A549 (cell line): ENCODE results near the gene HTR3C. TPM values are rescaled to one million over a fixed set of nuclear protein-coding genes. Genes with fewer than 3 reads are reported as not detected.
"Not testable (repeated sequence)": the region's sequence is repeated elsewhere in the genome, so short reads cannot be mapped to it uniquely, and the experiment has no call there.

Experiments
- ATAC-seq, 2 experiments: fragments of 200-7000 bp in 1 of 2; fragments of >200 bp in 1 of 2; cut with Nextera tagmentation in 1 of 2; cut with Tn5 transposase in 1 of 2; 3 replicates each; pipeline versions ENCODE4 v1.8.0 to v1.9.1; 2018 to 2020; ENCODE audit warnings: mild to moderate bottlenecking in 1 of 2, moderate library complexity in 1 of 2
- CTCF ChIA-PET: fragments of 300-600 bp; sonication (Branson Sonifier 250); formaldehyde crosslinking; extraction: SDS; loops from one replicate; lab custom pipeline; 2021; ENCODE audit warnings: antibody characterized with exemption, inconsistent platforms; lab: Yijun Ruan, JAX
- POLR2A ChIA-PET: fragments of 350-600 bp; formaldehyde crosslinking; extraction: SDS; loops from one replicate; lab custom pipeline; 2021; ENCODE audit warnings: antibody characterized with exemption, inconsistent platforms; lab: Yijun Ruan, JAX
- DNase-seq, 2 experiments: peaks; one replicate each; pipeline versions ENCODE4 v3.0.0 to v3.0.0-alpha.2; 2011 to 2016; ENCODE audit warnings: low read depth in 1 of 2, low spot score in 1 of 2
- FAIRE-seq: peaks from 2 replicates; lab custom pipeline; 2011; peaks lifted over from hg19 to GRCh38; lab: Jason Lieb, UNC
- H3K27ac ChIP-seq, 2 experiments: fragments of >200 bp; sonication (Bioruptor Twin); formaldehyde crosslinking; 3 replicates each; pipeline ENCODE4 v1.5.1; 2016 to 2017
- H3K4me1 ChIP-seq: fragments of >200 bp; sonication (Bioruptor Twin); formaldehyde crosslinking; 3 replicates; pipeline ENCODE4 v1.6.1; 2016
- H3K4me2 ChIP-seq: fragments of >200 bp; sonication (Bioruptor Twin); formaldehyde crosslinking; 3 replicates; pipeline ENCODE4 v1.6.1; 2016
- H3K4me3 ChIP-seq: fragments of >200 bp; sonication (Bioruptor Twin); formaldehyde crosslinking; 3 replicates; pipeline ENCODE4 v1.5.1; 2016
- H3K9me3 ChIP-seq: fragments of >200 bp; sonication (Bioruptor Twin); formaldehyde crosslinking; 3 replicates; pipeline ENCODE4 v1.6.1; 2016
- CBX8 ChIP-seq: fragments of 200-600 bp; sonication (generic); IDR thresholded peaks from 2 replicates; pipeline ENCODE4 v1.6.1; 2016
- CHD2 ChIP-seq: fragments of 150-350 bp; IDR thresholded peaks from 2 replicates; pipeline ENCODE4 v1.6.1; 2014; ENCODE audit warnings: low read length; ENCODE audit not compliant: partially characterized antibody
- FOXS1 ChIP-seq: fragments of 250-450 bp; sonication (Bioruptor Pico); IDR thresholded peaks from 2 replicates; pipeline ENCODE4 v1.5.0; 2020; ENCODE audit warnings: mild to moderate bottlenecking, moderate library complexity
- HDAC2 ChIP-seq: fragments of 200-600 bp; sonication (generic); IDR thresholded peaks from 2 replicates; pipeline ENCODE4 v1.6.1; 2016
- HEYL ChIP-seq: fragments of 250-450 bp; sonication (Bioruptor Pico); IDR thresholded peaks from 2 replicates; pipeline ENCODE4 v1.8.0; 2021; ENCODE audit warnings: mild to moderate bottlenecking, moderate library complexity
- HOXB5 ChIP-seq: fragments of 250-450 bp; sonication (Bioruptor Pico); IDR thresholded peaks from 2 replicates; pipeline ENCODE4 v1.5.0; 2020; ENCODE audit warnings: mild to moderate bottlenecking, moderate library complexity
- JUNB ChIP-seq: fragments of >200 bp; sonication (Bioruptor Twin); formaldehyde crosslinking; IDR thresholded peaks from 2 replicates; pipeline ENCODE4 v1.6.1; 2016
- MYC ChIP-seq: IDR thresholded peaks from 2 replicates; pipeline ENCODE4 v1.6.1; 2012; ENCODE audit warnings: mild to moderate bottlenecking, inconsistent platforms, low read length, improper control_type of control experiment, borderline replicate concordance
- NPAS2 ChIP-seq: fragments of 250-450 bp; sonication (Bioruptor Pico); IDR thresholded peaks from 2 replicates; pipeline ENCODE4 v1.8.0; 2022; ENCODE audit warnings: mild to moderate bottlenecking, moderate library complexity, borderline replicate concordance
- PHF8 ChIP-seq: fragments of 200-600 bp; sonication (generic); IDR thresholded peaks from 2 replicates; pipeline ENCODE4 v1.6.1; 2016; ENCODE audit warnings: low read depth, mild to moderate bottlenecking, antibody characterized with exemption, moderate library complexity, borderline replicate concordance
- RCOR1 ChIP-seq: fragments of 150-350 bp; IDR thresholded peaks from 2 replicates; pipeline ENCODE4 v1.6.1; 2014; ENCODE audit warnings: antibody characterized with exemption, low read length, low read depth
- SMC3 ChIP-seq: fragments of >200 bp; sonication (Bioruptor Twin); formaldehyde crosslinking; IDR thresholded peaks from 3 replicates; pipeline ENCODE4 v1.6.1; 2018; ENCODE audit warnings: inconsistent platforms
- SREBF2 ChIP-seq: fragments of 450-650 bp; IDR thresholded peaks from 2 replicates; pipeline ENCODE4 v1.6.1; 2014; ENCODE audit warnings: mild to moderate bottlenecking, moderate library complexity
- TFCP2L1 ChIP-seq: fragments of 250-450 bp; sonication (Bioruptor Pico); IDR thresholded peaks from 2 replicates; pipeline ENCODE4 v1.5.0; 2021; ENCODE audit warnings: mild to moderate bottlenecking
- ZNF302 ChIP-seq: fragments of 250-450 bp; sonication (Bioruptor Pico); IDR thresholded peaks from 2 replicates; pipeline ENCODE4 v1.9.0; 2021; ENCODE audit warnings: inconsistent platforms, mild to moderate bottlenecking, moderate library complexity
- WGBS: methylation state at CpG from one replicate; pipeline ENCODE4 v1.1.6; 2017; ENCODE audit errors: missing lambda C conversion rate; 5-methylcytosine and 5-hydroxymethylcytosine counted together
- polyA plus RNA-seq, 4 experiments: library from polyadenylated mRNA; depleted of rRNA in 3 of 4; stranded (reverse); fragments of >200 nt; fragmentation: RNase III in 1 of 4; extraction: RNeasy Plus Mini Kit Qiagen cat#74134 plus additional on column Dnase treatment in 1 of 4; gene quantifications; 2 replicates in 3 of 4; 3 replicates in 1 of 4; pipeline ENCODE4 v1.2.3, GENCODE V29; 2011 to 2017
- TF ChIP-seq, protein P1 (sequence below): fragments of >200 bp; sonication (Bioruptor Twin); formaldehyde crosslinking; IDR thresholded peaks from 3 replicates; pipeline ENCODE4 v1.6.1; 2016
- TF ChIP-seq, protein P2 (sequence below): IDR thresholded peaks from 2 replicates; pipeline ENCODE4 v1.6.1; 2012
- TF ChIP-seq, protein P3 (sequence below): IDR thresholded peaks from 2 replicates; pipeline ENCODE4 v1.6.1; 2012; ENCODE audit warnings: low read depth, borderline replicate concordance
- TF ChIP-seq, protein P4 (sequence below): fragments of 150-350 bp; IDR thresholded peaks from 2 replicates; pipeline ENCODE4 v1.6.1; 2014; ENCODE audit warnings: low read depth, mild to moderate bottlenecking, low read length

HTR3C gene
- polyA plus RNA-seq, 2 of the 4 experiments (the other 2 are of a cell fraction), result not detected

DNA sequence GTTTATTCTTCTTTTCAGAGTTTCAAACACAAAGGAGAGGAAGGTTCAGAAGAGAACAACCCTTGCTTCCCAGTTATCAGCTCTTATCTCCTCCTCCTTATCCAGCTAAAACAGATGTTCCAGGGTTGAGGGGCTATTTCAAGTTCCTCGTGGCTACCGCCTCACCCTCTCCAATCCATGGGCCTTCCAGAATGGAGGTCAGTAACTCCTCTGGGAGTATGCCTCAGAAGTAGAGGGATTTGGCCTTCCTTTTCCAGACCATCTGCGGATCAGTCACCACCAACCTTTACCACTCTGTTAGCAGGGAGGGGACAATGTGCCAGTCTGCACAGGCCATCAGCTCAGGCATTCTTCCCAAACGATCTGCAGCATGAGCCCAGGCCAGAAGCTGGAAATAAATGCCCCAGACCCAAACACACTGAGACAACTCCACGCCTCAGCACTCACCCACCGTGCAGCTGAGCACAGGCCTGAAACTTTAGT is 14.8 kb downstream of the HTR3C start:
- DNase-seq (no peak), FAIRE-seq (no peak), ATAC-seq (no peak)
- Histone ChIP-seq H3K9me3 (no peaks in the 10 kb centered on the region; the same call in 2 of the 3 replicates), H3K4me3 (no peak overlapping the region)
- CTCF ChIA-PET, result no interaction called here
- 75% methylated on average over 6 of the region's 6 CpGs for WGBS
- no peak for TF ChIP-seq HDAC2
- TF ChIP-seq, all 56 proteins: peak for 0
- POLR2A ChIA-PET, result no interaction called here
- H3K27ac ChIP-seq, result no peak overlapping the region
- H3K4me2 ChIP-seq, result no peak overlapping the region
- no peaks in the 10 kb centered on the region for H3K4me1 ChIP-seq

DNA sequence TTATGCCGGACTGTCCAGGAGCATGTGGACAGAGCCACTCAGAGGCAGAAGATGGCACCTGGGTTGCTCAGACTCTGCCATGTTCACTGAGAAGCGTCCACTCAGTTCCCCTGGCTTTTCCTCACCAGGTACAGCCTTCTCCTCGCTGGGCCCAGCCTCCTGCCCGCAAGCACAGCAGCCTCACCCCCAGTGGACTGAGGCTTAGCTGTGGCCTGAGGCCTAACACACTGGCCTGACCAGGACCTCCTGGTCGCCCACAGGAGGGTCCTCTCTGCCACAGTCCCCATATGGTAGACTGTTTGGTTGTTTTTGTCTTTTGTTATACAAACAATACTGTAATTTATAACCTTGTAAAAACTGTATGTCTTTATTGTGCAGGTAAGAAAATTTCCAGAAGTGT is 15.5 kb downstream of the HTR3C start:
- no peak for TF ChIP-seq CBX8
- TF ChIP-seq, protein P1, sequence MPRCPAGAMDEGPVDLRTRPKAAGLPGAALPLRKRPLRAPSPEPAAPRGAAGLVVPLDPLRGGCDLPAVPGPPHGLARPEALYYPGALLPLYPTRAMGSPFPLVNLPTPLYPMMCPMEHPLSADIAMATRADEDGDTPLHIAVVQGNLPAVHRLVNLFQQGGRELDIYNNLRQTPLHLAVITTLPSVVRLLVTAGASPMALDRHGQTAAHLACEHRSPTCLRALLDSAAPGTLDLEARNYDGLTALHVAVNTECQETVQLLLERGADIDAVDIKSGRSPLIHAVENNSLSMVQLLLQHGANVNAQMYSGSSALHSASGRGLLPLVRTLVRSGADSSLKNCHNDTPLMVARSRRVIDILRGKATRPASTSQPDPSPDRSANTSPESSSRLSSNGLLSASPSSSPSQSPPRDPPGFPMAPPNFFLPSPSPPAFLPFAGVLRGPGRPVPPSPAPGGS, result no peak
- no peak for TF ChIP-seq JUNB
- TF ChIP-seq RCOR1, result no peak
- TF ChIP-seq SMC3, result no peak
- TF ChIP-seq, protein P2, sequence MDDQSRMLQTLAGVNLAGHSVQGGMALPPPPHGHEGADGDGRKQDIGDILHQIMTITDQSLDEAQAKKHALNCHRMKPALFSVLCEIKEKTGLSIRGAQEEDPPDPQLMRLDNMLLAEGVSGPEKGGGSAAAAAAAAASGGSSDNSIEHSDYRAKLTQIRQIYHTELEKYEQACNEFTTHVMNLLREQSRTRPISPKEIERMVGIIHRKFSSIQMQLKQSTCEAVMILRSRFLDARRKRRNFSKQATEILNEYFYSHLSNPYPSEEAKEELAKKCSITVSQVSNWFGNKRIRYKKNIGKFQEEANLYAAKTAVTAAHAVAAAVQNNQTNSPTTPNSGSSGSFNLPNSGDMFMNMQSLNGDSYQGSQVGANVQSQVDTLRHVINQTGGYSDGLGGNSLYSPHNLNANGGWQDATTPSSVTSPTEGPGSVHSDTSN, result no peak
- no peak for TF ChIP-seq HDAC2
- TF ChIP-seq SREBF2, result no peak
- TF ChIP-seq MYC, result no peak
- no peak for TF ChIP-seq CHD2
- no peak for TF ChIP-seq TFCP2L1 (CRISPR knock-in tag)
- TF ChIP-seq FOXS1 (CRISPR knock-in tag), result no peak
- TF ChIP-seq, protein P3, sequence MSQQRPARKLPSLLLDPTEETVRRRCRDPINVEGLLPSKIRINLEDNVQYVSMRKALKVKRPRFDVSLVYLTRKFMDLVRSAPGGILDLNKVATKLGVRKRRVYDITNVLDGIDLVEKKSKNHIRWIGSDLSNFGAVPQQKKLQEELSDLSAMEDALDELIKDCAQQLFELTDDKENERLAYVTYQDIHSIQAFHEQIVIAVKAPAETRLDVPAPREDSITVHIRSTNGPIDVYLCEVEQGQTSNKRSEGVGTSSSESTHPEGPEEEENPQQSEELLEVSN, result no peak
- TF ChIP-seq, protein P4, sequence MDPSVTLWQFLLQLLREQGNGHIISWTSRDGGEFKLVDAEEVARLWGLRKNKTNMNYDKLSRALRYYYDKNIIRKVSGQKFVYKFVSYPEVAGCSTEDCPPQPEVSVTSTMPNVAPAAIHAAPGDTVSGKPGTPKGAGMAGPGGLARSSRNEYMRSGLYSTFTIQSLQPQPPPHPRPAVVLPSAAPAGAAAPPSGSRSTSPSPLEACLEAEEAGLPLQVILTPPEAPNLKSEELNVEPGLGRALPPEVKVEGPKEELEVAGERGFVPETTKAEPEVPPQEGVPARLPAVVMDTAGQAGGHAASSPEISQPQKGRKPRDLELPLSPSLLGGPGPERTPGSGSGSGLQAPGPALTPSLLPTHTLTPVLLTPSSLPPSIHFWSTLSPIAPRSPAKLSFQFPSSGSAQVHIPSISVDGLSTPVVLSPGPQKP, result no peak
- no peak for TF ChIP-seq HEYL
- no peak for TF ChIP-seq NPAS2
- no peak for TF ChIP-seq HOXB5
- ChIA-PET POLR2A (no interaction called here), CTCF (no interaction called here)
- DNase-seq (no peak), FAIRE-seq (no peak), ATAC-seq (no peak)
- H3K4me2 ChIP-seq, result no peak overlapping the region
- 72% methylated on average over 2 of the region's 5 CpGs for WGBS
- H3K27ac ChIP-seq, result no peak overlapping the region
- H3K9me3 ChIP-seq, result no peaks in the 10 kb centered on the region; the same call in 2 of the 3 replicates
- H3K4me3 ChIP-seq, result no peak overlapping the region
- no peaks in the 10 kb centered on the region for H3K4me1 ChIP-seq

DNA sequence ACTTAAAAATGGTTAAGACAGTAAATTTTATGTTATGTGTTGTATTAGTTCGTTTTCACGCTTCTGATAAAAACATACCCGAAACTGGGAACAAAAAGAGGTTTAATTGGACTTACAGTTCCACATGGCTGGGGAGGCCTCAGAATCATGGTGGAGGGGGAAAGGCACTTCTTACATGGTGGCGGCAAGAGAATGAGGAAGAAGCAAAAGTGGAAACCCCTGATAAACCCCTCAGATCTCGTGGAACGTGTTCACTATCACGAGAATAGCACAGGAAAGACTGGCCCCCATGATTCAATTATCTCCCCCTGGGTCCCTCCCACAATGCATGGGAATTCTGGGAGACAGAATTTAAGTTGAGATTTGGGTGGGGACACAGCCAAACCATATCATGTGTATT is 18.3 kb downstream of the HTR3C start:
- POLR2A ChIA-PET, H3K4me1 ChIP-seq, H3K4me2 ChIP-seq, CTCF ChIA-PET, H3K9me3 ChIP-seq, FAIRE-seq, ATAC-seq, DNase-seq, H3K27ac ChIP-seq, H3K4me3 ChIP-seq: not testable (repeated sequence)
- 59% methylated on average over 7 of the region's 7 CpGs for WGBS

DNA sequence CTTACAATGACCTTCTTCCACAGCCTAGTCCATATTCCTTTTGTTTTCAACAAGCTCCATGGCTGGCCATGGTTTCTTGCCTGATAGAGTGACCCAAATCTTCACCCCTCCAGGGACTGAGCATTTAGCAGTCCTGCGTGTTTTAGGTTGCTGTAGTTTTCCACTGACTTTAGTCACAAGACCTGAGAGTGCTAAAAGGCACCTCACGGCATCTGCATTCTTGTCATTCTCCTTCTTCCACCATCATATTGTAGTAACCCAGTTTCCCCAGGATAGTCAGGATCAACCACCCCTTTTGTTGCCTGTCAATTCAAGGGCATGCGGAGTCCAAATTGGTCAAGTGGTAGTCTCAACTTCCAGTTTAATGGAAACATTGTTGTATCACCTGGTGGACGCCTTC is 20.8 kb downstream of the HTR3C start:
- Histone ChIP-seq H3K4me1 (no peaks in the 10 kb centered on the region), H3K27ac (no peak overlapping the region), H3K4me3 (no peak overlapping the region), H3K9me3 (no peaks in the 10 kb centered on the region; the same call in 2 of the 3 replicates), H3K4me2 (no peak overlapping the region)
- no peak for FAIRE-seq
- ChIA-PET CTCF (no interaction called here), POLR2A (interaction anchor here (0.6 kb wide), 1 partner anchor 12 kb away, joined by 3 read pairs; no protein-coding TSS in a partner anchor)
- TF ChIP-seq PHF8 (no peak), ZNF302 (CRISPR knock-in tag) (no peak)
- ATAC-seq, result no peak
- 57% methylated on average over 4 of the region's 4 CpGs for WGBS
- no peak for DNase-seq
